GM18867 (cell line): ENCODE results near the gene HFE.

Experiments
- ATAC-seq: cut with Tn5 transposase; IDR thresholded peaks from one replicate; pipeline ENCODE4 v1.9.1; 2021; ENCODE audit warnings: mild to moderate bottlenecking, moderate library complexity; ENCODE audit not compliant: unreplicated experiment

HFE gene

DNA sequence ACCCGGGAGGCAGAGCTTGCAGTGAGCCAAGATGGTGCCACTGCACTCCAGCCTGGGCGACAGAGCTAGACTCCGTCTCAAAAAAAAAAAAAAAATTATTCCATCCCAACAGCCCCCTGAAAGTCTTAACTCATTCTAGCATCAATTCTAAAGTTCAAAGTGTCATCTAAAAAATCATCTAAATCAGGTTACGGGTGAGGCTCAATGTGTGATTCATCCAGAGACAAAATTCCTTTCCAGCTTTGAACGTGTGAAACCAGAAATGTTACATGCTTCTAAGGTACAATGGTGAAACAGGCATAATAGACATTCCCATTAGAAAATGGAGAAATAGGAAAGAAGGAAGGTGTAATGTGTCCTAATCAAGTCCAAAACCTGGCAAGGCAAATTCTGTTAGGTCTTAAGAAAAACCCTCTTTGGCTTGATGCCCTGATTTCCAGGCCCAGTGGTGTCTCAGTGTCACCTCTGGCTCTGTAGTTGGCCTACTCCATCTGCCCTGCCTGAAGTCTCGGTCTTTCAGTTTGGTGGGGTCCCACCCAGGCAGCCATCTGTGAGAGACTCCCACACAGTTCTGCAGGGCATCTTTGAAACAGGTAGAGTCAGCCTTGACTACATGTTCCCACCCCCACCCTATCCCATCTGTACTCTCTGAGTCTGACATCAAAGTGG, 43.5 kb downstream of the HFE start:
- ATAC-seq: no peak

DNA sequence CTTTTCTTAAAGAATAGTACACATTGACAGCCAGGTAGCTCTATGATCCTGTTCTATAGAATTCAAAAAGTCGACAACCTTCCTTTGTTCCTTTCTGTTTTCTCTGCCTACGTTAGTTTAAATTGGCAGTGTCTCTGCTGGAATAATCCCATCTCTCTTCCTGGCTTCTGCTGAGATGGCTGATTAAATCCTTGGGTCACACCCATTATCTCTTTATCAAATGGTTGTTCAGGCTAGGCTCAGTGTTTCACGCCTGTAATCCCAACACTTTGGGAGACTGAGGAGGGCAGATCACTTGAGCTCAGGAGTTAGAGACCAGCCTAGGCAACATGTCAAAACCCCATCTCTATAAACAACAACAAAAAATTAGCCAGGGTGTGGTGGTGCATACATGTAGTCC, 44.4 kb downstream of the HFE start:
- ATAC-seq: no peak

DNA sequence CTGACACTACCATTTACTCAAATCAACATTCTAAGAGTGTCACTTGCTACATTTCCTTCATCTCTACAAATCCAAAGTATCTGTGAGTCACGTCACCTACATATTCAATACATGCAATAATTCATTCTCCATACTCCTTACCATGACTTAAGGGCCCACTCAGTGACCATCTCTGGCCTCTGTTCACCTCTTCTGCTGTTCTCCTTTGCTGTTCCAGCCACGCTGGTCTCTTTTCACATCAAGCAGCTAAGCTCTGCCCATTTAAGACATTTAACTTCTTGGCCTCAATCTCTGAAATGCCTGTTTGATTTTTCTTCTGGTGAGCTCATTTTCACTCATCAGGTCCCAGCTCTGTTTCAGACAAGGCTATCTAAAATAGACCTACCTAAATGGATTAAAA, 46.5 kb downstream of the HFE start:
- no peak for ATAC-seq

DNA sequence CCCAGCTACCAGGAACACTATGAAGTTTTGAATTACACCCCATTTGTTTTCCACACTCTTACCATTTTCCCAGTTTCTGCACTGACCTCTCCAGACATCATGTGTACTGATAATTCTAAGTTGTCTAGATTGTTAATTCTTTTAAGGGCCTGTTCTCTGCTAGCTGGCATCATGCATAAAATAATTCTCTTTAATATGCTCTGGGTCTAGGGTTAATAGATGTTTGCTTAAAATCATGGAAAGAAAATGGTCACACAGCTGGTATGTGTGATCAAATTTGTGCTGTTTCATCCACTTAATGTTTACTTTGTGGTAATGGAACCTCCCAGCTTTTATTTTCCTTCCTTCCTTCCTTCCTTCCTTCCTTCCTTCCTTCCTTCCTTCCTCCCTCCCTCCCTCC, 49.1 kb downstream of the HFE start:
- ATAC-seq: no peak

DNA sequence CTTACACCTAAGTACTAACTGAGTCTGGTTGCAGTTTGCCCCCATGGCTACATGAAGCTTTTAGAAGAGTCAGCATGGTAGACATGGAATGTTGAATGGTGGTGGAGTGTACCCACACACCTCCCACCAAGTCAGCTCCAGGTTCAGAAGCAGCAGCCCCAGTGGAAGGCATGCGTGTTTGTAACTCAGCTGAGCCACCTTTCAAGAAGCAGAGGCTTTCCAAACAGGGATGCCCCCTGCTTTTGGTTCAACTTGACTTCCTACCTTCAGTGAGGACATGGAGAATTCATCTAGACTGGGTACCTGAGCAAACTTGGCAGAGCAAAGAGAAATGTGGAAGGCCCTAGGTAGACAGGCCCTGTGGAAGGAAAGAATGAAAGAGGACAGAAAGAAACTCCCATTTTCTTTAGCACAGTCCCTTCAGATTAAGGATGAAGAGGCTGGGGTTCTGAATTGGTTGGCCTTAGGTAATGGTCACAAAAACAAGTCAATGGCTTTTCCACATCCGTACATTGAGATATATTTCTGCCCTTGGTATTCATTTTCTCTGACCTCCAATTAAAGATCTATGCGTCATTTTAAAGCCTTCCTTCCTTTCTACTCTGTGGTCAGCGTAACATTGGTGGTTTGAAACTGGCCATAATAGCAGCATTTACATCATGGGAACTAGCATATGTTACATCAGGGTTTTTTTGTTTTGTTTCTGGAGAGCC, 53.2 kb downstream of the HFE start:
- ATAC-seq: no peak

DNA sequence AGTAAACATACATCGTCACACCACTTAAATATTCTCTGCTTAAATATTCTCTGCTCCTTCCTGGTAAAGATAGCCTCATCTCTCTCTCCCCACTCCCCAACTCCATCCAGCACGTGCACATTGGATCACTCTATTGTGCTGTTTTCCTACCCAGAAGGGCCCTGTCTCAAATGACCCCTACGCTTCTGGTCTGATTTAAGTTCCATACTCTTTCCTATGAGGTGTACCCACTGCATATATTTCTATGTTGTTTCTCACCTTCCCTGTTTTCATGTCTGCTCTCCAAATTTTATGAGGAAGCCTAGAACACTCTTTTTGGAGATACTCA, 53.7 kb downstream of the HFE start:
- ATAC-seq: no peak

DNA sequence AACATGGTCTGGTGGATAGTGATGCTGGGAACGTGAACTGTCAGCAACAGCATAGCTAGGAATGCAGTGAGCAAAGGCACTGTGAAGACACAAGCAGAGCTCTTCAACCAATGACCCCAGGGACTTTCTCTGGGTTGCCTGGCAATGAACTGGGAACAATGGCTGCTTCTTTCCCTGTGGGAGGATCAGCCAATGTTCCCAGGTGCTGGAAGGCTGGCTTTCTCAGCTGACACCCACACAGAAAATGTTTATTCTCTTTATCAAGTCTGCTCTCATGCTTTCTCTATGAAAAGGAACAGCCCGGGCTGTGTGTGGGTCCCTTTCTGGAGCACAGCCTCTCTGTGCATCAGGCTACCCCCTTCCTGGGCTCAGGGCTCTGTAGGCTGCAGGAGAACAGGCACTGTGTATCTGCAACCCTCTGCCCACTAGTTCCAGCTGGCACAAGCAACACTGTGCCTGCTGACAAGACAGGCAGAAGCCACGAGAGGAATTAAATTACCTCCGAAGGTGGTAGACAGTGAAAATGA, 54.2 kb downstream of the HFE start:
- ATAC-seq: no peak

DNA sequence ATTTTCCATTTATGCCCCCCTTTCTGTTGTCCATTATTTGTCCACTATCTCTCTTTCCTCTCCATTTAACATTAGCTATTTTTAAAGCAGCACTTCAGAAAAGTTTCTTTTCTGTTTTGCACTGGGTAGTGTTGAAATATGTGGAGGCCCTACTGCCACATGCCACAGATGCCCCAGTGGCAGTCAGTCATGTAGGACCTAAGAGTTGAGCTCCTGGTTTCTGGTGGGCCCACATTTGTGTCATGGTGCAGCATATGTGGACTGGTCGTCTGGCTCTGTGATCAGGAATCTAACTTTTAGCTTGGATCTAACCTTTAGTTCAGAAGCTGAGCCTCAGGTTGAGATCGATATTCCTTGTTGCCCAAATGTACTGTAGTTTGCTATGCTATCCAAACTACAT, 54.8 kb downstream of the HFE start:
- no peak for ATAC-seq
